Psoas muscle (tissue), 8 donors: Measurements from ENCODE around the gene AUTS2. TPM values are rescaled to one million over a fixed set of nuclear protein-coding genes. Genes with fewer than 3 reads are reported as not detected.

Experiments used
- ATAC-seq, 4 donors: fragments of 200-7000 bp; cut with Tn5 transposase; one replicate each; pipeline ENCODE4 v1.9.1; 2020; ENCODE audit warnings: moderate library complexity in 3 of 4, mild to moderate bottlenecking in 2 of 4
- DNase-seq, 2 donors: peaks; one replicate each; pipeline ENCODE4 v3.0.0-alpha.2; 2020
- H3K27ac ChIP-seq: fragments of 200-600 bp; one replicate; pipeline ENCODE4 v1.8.0; 2022
- H3K27me3 ChIP-seq, 3 donors: fragments of 200-600 bp in 1 of 3; one replicate each; pipeline versions ENCODE4 v1.6.1 to v1.8.0; 2013 to 2022; ENCODE audit warnings: low read length in 2 of 3, mild to moderate bottlenecking in 2 of 3, moderate library complexity in 1 of 3; ENCODE audit not compliant: insufficient read depth in 3 of 3
- H3K36me3 ChIP-seq, 2 donors: fragments of 200-600 bp in 1 of 2; one replicate each; pipeline versions ENCODE4 v1.6.1 to v1.8.0; 2013 to 2022; ENCODE audit warnings: low read depth in 1 of 2, mild to moderate bottlenecking in 1 of 2, moderate library complexity in 1 of 2; ENCODE audit not compliant: insufficient read depth in 1 of 2
- H3K4me1 ChIP-seq: fragments of 200-600 bp; one replicate; pipeline ENCODE4 v1.8.0; 2022
- H3K4me3 ChIP-seq: fragments of 200-600 bp; one replicate; pipeline ENCODE4 v1.8.0; 2022; ENCODE audit warnings: mild to moderate bottlenecking
- H3K9me3 ChIP-seq: fragments of 200-600 bp; one replicate; pipeline ENCODE4 v1.8.0; 2022
- CTCF ChIP-seq: fragments of 200-600 bp; IDR thresholded peaks from one replicate; pipeline ENCODE4 v1.8.0; 2022; ENCODE audit warnings: antibody characterized with exemption
- WGBS, 3 donors: extraction: QIAGEN DNeasy Blood & Tissue Kit; methylation state at CpG; one replicate each; pipeline versions ENCODE4 v1.1.6 to v1.1.7; 2013; 5-methylcytosine and 5-hydroxymethylcytosine counted together
- intact Hi-C, 2 donors: fragments of 100-400 bp; cut with DNase I; formaldehyde crosslinking; loops; one replicate each; pipeline versions ENCODE4 v1.11.0 to v1.14.2; 2022
- polyA plus RNA-seq, 3 donors: library from polyadenylated mRNA; stranded (reverse); fragments of 200-250 nt; gene quantifications; one replicate each; pipeline ENCODE4 v1.2.3, GENCODE V29; 2013
- total RNA-seq, 4 donors: library from RNA; stranded (reverse); fragmentation: NEBNext Ultra II Directional in 2 of 4; extraction: Animal tissue kit (Norgen Biotek cat#: 25700) in 2 of 4; gene quantifications; one replicate each; pipeline versions ENCODE4 v1.2.1 to v1.2.4, GENCODE V29; 2021 to 2023
- donor health status: healthy with polysubstance abuse.
- donor health status: DM: no; HTN: no; CAD: no; lungs with moderate emphysema.
- donor health status: Bipolar disorder and iron deficiency.
- donor health status: healthy.
- donor health status: DM: yes; HTN: yes; CAD: no.
- donor health status: DM: no; HTN: no; CAD: no.
- donor health status: DM: no; HTN: no; CAD: no.
- donor health status: DM: yes; HTN: yes; CAD: no.

The AUTS2 gene
- total and polyA plus RNA-seq, 7 donors: 5.0 to 33.5 (median 14.3) TPM

- Histone ChIP-seq H3K27ac (no peak overlapping the region), H3K27me3 (no peaks in the 10 kb centered on the region), H3K9me3 (no peaks in the 10 kb centered on the region), H3K4me3 (no peak overlapping the region), H3K36me3 (no peaks in the 10 kb centered on the region), H3K4me1 (peaks cover 3% of the 10 kb centered on the region)
- ATAC-seq: no peak
- TF ChIP-seq CTCF: no peak
- no peak for DNase-seq
- WGBS, 3 donors: 88 to 91% (median 90%) methylated on average over 2 of the region's 2 CpGs
- intact Hi-C loops: no loop called here
These were observed 5.7 kb downstream of the AUTS2 start for GRCh38 chr7:69603937-69604494.

- WGBS, 3 donors: 83 to 90% (median 84%) methylated on average over 3 of the region's 3 CpGs
- intact Hi-C loops: no loop called here
- H3K27me3 ChIP-seq: no peaks in the 10 kb centered on the region
- H3K4me3 ChIP-seq: no peak overlapping the region
- peaks cover 3% of the 10 kb centered on the region for H3K4me1 ChIP-seq
- no peaks in the 10 kb centered on the region for H3K36me3 ChIP-seq
- ATAC-seq (no peak), DNase-seq (no peak)
- no peak for TF ChIP-seq CTCF
- no peaks in the 10 kb centered on the region for H3K9me3 ChIP-seq
- no peak overlapping the region for H3K27ac ChIP-seq
These were observed 6.8 kb downstream of the AUTS2 start for GRCh38 chr7:69605070-69605469.

GRCh38 chr7:69605546-69605945 is 7.3 kb downstream of the AUTS2 start:
- Histone ChIP-seq H3K4me3 (no peak overlapping the region), H3K27me3 (no peaks in the 10 kb centered on the region), H3K9me3 (no peaks in the 10 kb centered on the region), H3K36me3 (no peaks in the 10 kb centered on the region), H3K27ac (no peak overlapping the region), H3K4me1 (peaks cover 2% of the 10 kb centered on the region)
- WGBS, 3 donors: 21 to 33% (median 29%) methylated on average over 2 of the region's 2 CpGs
- TF ChIP-seq CTCF: no peak
- ATAC-seq: no peak
- DNase-seq: no peak
- intact Hi-C loops: no loop called here

GRCh38 chr7:69608049-69608448 is 9.8 kb downstream of the AUTS2 start:
- H3K27ac ChIP-seq: no peak overlapping the region
- no peak overlapping the region for H3K4me3 ChIP-seq
- WGBS, 3 donors: 27 to 54% (median 34%) methylated on average over 4 of the region's 4 CpGs
- H3K9me3 ChIP-seq: no peaks in the 10 kb centered on the region
- intact Hi-C loops: no loop called here
- no peak for TF ChIP-seq CTCF
- DNase-seq (no peak), ATAC-seq (peak in 3 of 4 donors; percentile 23 to 61 (median 48))
- no peaks in the 10 kb centered on the region for H3K4me1 ChIP-seq
- H3K36me3 ChIP-seq: no peaks in the 10 kb centered on the region
- H3K27me3 ChIP-seq: no peaks in the 10 kb centered on the region

- Histone ChIP-seq H3K4me3 (no peak overlapping the region), H3K9me3 (no peaks in the 10 kb centered on the region), H3K27ac (no peak overlapping the region), H3K27me3 (no peaks in the 10 kb centered on the region), H3K4me1 (no peaks in the 10 kb centered on the region), H3K36me3 (no peaks in the 10 kb centered on the region)
- no peak for ATAC-seq
- TF ChIP-seq CTCF: no peak
- intact Hi-C loops: no loop called here
- DNase-seq: no peak
- WGBS, 3 donors: 86 to 97% (median 88%) methylated on average over 1 of the region's 1 CpG
These were observed 10.6 kb downstream of the AUTS2 start for GRCh38 chr7:69608878-69609277.
